GM21367 (cell line): Measurements from ENCODE around the gene RNF43.
"Not testable (repeated sequence)": the region's sequence is repeated elsewhere in the genome, so short reads cannot be mapped to it uniquely, and the experiment has no call there.

Experiments used
- ATAC-seq: cut with Tn5 transposase; IDR thresholded peaks from one replicate; pipeline ENCODE4 v1.9.1; 2021; ENCODE audit not compliant: unreplicated experiment

Gene RNF43

GRCh38 chr17:58410714-58411407 is 6.5 kb downstream of the RNF43 start:
- no peak for ATAC-seq

- no peak for ATAC-seq
Observed at GRCh38 chr17:58409432-58409831, 7.9 kb downstream of the RNF43 start.

GRCh38 chr17:58403311-58403710 is 14.0 kb downstream of the RNF43 start:
- ATAC-seq = no peak

- no peak for ATAC-seq
Observed at GRCh38 chr17:58402679-58403078, 14.7 kb downstream of the RNF43 start.

- ATAC-seq = no peak
Observed at GRCh38 chr17:58402047-58402446, 15.3 kb downstream of the RNF43 start.

GRCh38 chr17:58401287-58401686 is 16.0 kb downstream of the RNF43 start:
- no peak for ATAC-seq

GRCh38 chr17:58400826-58401225 is 16.5 kb downstream of the RNF43 start:
- no peak for ATAC-seq

- no peak for ATAC-seq
Observed at GRCh38 chr17:58399974-58400373, 17.4 kb downstream of the RNF43 start.

- ATAC-seq = no peak
Observed at GRCh38 chr17:58398574-58399266, 18.6 kb downstream of the RNF43 start.

- not testable (repeated sequence) for ATAC-seq
Observed at GRCh38 chr17:58397421-58397820, 19.9 kb downstream of the RNF43 start.

- no peak for ATAC-seq
Observed at GRCh38 chr17:58396173-58396572, 21.2 kb downstream of the RNF43 start.

- no peak for ATAC-seq
Observed at GRCh38 chr17:58394534-58395223, 22.7 kb downstream of the RNF43 start.

- ATAC-seq = no peak
Observed at GRCh38 chr17:58391302-58391984, 25.9 kb downstream of the RNF43 start.

- no peak for ATAC-seq
Observed at GRCh38 chr17:58390884-58391283, 26.4 kb downstream of the RNF43 start.

- ATAC-seq = no peak
Observed at GRCh38 chr17:58388302-58389190, 28.8 kb downstream of the RNF43 start.

GRCh38 chr17:58387834-58388233 is 29.5 kb downstream of the RNF43 start:
- no peak for ATAC-seq

GRCh38 chr17:58386708-58387107 is 30.6 kb downstream of the RNF43 start:
- no peak for ATAC-seq

GRCh38 chr17:58385359-58385899 is 31.9 kb downstream of the RNF43 start:
- no peak for ATAC-seq

GRCh38 chr17:58384897-58385296 is 32.4 kb downstream of the RNF43 start:
- ATAC-seq = no peak

GRCh38 chr17:58383892-58384462 is 33.4 kb downstream of the RNF43 start:
- no peak for ATAC-seq
